ENCODE data around the gene CARS1.

CARS1 gene

DNA sequence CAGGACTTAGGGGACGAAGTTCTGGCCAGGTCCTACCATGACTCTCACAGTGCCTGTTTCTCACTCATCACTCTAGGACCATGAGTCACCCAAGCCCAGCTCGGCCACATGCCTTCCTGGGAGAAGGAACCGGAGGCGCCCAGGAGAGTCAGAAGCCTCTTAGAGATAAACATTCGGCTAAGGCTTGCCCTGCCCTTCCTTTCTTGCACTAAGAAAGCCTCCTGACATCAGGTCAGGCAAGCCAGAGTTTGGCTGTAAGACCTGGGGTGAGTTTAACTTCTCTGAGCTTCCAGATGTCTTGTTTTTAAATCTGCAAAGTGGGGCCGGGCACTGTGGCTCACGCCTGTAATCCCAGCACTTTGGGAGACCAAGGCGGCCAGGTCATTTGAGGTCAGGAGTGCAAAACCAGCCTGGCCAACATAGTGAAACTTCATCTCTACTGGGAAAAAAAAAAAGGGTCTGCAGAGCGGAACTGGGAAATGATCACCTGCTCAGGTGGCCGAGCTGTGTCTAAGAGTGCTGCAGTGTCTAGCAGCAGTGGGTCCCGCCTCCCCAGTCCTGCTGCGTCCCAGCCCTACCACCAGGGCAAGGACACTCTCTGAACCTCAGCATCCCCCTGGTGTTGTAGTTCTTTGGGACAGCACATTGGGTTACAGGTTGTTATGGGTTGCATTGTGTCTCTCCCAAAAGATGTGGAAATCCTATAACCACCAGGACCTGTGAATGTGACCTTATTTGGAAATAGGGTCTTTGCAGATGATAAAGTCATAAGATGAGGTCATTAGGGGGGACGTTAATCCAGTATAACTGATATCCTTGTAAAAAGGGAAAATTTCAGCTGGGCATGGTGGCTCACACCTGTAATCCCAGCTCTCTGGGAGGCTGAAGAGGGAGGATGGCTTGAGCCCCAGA, 1.8 kb upstream of the CARS1 start:
- DNase-seq: no peak

DNA sequence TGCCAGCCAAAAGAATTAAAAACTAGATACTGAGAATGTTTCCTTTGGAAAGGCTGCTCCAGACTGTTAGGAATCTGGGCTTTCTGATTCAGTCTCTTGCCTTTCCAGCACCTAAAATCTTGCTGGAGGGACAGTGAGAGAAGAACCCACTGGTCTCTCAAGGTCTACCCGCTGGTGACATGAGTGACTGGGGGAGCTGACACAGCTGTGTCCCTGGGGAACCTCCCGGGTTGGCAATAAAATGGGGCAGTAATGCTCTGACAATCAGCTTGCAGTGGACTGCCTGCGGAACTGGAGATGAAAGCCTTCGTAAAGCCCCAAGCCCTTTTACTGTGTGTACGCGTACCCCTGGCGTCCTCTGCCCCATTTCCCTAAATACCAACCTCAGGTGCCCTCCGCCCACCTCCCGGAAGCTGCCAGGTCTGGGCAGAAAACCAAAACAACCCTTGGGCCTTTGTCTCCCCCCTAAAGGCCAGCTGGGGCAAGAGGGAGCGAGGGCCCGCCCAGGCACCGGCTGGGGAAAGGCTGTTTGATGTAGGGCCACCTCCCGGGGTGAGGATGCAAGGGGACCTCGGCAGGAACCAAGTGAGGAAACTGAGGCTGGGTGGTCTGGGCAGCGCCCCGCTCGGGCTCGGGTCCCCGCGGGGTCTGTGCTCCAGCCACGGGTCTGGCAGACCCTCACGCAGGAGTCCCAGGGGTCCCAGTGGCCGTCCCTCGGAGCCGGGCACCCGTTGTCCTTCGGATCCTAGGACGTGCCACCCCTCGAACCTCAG, 741 bp downstream of the CARS1 start:
- no peak for DNase-seq

DNA sequence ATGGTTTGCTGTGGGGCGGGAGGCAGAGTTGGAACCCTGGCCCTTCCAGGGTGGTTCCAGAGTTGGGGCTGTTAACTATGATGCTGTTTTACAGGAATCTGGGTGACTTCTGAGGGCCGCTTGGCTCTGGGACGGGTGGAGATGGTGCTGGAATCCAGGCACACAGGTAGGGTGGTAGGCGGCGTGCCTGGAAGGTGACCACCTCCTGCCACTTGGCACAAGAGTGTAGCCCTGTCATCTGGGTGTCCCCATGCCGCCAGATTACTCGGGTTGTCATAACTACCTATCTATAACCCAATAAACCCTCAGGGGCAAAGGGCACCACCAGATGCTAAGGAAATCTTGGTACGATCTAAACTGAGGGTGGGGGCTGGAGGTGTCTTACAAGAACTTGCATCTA, 1.3 kb downstream of the CARS1 start:
- DNase-seq: no peak

DNA sequence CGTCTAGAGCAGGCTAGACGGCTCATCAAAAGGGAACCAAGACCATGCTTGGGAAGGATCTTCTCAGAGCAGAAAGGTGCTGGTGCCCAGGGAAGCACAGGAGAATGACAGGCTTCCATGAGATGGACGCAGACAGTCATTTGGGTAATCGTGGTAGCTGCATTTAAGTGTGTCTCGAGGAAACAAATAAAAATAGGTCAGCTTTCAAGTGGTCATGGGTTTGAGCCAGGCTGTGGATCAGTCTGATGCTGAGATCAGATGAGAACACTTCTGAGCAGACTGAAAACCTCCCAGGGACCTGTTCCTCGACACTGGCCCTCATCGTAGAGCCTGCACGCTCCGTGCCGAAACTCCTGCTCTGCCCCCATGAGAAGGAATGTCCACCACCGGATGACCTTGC, 4.7 kb downstream of the CARS1 start:
- no peak for DNase-seq

DNA sequence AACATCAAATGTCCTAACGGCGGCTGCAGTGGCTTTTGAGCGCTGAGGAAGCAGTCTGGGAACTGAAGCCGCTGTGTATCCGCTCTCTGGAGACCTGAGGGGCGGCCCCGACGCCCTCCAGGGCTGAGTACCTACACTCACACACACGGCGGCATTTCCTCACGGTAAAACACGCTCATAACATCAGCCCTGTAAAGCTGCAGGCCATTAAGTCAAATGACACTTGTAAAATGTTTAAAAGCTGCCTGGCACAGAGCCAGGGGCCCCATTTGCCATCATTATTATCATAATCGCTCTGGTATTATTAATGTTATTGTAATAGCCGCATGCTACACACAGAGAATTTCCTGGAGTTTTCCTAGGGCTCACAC, 5.1 kb downstream of the CARS1 start:
- no peak for DNase-seq

DNA sequence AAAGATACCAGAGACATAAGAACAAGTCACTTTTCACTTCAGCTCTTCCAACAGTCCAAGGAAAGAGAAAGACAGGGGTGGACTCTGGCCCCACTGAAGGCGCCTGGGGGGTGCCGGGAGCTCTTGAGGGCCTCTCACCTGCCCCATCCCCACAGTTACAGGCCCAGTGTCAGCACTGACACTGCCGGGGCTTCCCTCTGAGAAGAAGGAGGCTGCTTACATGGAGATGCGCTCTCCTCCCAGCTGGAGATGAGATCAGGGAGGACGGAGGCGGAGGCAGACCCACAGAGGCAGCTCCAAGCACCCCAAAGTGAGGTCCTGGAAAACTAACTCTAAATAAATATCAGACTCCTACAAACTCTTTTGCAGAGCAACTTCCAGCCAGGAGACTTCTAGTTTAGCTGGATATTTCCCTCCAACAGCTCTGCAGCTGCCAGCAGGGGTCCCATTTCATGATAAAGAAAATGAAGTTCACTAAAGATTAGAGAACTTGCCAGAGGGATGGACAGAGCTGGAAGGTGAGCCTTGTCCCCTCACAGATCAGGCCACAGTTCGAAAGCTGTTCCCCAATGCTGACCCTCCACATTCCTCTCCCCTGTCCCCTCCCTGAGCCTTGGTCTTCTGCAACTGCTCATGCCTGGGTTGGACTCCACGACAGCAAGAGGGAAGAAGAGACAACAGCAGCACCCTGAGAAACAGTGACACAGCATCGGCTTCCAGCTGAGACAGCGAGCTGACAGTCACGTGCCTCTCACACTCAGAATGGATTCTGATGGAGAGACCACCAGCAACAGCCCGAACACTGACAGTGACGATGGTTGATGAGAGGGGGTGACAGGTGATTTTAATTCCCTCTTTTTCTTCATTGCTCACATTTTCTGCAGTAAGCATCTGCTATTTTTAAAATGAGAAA, 5.8 kb downstream of the CARS1 start:
- DNase-seq: no peak

DNA sequence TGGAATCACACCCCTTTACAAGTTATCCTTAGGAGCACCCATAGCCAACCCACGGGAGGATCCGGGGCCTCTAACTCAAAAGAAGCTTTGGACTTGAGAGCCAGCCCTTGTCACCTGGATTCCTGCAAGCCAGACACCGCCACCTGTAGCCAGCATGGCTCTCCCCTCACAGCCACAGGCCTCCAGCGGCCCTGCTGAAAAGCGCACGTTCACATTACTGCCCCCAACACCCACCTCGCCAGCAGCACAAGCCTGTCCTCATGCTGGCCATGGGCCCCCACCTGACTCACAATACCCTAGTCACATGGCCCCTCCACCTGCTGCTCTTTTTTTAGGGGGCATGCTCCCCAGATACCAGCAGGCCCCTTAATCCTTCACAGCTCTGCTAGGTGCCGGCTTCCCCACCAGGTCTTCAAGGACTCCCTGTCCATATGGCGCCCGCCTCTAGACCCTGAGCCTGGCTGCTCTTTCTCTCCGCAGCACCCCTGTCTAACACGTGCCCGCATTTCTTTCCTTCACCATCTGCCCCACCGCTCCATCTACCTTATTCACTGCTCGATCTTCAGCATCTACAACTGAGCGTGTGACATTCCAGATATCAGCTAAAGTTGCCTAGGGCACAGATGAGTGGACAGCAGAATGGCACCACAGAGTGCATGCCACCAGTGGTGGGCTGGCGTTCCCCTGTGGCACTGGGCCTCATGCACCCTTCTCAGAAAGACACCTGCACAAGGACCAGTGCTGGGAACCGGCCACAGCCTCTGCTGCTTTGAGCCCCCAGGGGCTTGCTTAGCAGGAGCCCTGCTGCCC, 6.6 kb downstream of the CARS1 start:
- no peak for DNase-seq

DNA sequence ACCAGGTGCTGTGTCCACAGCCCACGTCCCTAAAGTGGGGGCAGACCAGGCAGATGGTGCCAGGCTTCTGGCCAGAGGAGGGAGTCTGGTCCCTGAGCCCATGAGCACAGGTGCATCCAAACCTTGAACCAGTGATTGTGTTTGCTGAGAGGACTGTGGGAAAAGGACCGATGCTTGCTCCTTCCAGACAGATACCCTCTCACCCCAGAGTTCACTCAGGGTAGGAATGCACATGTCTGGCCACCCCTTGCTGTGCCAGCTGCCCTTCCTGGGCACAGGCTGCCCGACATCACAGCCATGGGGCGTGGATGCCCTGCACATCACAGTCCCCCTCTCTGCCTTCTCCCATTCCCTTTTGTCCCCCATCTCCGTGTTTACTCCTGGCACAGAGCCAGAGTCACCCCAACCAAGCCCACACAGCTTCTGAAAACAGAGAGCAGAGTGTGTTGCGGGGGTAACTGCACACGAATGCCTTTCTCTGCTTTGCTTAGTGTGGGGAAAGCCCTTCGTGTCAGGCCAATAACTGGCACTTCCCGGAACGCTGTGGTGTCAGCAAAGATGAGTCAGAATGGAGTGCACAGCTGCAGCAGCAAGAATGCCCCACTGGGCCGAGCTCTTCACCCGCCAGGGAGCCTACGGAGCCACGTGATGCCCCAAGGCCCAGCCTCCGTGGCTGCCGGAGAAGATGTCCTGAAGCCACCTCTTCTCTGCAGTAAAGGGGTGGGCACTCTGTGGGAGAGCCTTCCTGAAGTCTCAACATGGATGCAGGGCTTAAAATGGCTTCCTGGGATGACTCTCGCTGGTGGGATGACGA, 7.6 kb downstream of the CARS1 start:
- DNase-seq: no peak

DNA sequence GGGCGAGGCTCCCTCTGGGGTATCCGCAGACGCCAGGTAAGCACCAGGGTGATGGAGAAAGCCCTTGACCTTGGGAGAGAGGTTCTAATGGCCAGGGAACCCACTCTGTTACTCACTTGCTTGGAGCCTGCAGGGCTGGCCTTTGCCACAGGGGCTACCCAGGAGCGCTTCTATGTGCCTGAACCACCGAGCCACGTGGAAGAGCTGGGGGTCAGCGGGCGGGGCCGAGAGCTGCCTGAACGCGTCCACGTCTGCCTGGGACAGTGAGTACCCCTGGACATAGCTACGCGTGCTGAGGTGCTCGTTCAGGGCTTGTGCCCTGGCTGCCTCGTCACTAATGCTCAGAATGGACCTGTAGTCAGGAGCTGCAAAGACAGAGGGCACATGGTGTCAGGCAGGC, 9.6 kb downstream of the CARS1 start:
- no peak for DNase-seq

DNA sequence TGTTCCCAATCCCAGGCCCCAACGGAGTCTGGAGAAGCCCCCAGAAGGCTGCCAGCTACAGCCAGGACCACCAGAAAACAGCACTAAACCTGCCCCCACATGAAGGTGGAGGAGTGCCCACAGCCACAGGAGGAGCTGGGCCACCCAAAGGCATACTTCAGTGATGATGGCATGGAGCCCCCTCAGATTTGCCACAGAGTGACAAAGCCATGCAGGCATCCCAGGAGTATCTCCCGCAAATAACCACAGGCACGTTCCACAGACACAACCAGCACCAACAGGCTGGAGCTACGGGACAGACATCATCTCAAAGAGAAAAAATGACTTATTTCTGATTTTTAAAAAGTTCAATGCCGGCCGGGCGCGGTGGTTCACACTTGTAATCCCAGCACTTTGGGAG, 10.6 kb downstream of the CARS1 start:
- DNase-seq: no peak

DNA sequence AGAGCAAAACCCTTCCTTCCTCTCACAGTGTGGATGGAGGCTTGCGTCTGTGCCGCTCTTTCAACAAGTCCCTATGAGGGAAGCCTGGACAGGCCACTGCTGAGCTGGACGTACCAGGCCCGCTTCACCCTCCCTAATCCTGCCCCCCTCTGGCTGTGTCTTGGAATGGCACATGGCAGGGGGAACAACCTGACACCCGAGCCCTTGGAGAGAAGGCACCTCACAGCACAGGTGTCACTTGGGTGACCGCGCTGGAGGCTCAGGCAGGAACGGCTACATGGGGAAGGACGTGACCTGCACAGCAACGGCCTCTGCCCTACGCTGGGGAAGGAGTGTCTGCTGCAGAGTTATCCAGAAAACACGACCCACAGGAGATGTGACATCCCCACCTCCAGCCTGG, 11.0 kb downstream of the CARS1 start:
- no peak for DNase-seq

DNA sequence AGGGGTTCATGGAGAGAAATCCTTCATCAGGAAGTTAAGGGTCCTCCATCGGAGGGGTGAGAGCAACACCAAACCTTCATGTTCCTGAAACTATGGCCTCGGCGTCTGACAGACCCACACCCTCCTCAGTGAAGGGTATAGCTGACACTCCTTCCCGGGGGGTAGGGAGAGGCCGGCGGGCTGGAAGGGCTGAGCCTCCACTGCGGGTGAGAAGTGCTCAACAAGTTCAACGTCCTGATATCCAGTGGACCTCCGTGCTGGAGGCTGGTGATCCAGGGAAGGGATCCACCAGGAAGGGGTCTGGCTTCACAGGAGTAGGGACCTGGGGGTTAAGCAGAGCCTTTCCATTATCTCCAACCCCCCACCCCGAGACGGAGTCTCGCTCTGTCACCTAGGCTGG, 12.3 kb downstream of the CARS1 start:
- DNase-seq: no peak

DNA sequence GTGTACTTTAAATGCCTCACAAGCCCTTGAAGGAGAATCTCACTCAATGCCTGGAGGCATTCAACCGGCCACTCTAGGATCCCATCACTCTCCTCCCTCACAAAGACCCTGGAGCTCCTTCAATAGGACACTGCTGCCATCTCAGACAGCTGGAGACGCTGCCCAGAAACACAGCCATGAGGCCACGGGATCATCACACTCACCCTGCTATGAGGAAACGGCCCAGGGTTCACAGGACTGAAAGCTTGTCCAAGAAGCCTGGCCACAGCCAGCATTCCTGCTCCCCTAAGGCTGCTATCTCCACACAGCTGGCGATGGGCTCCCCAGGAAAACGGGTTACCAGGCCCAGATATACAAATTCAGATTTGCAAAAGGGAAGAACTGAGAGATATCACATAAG, 13.2 kb downstream of the CARS1 start:
- no peak for DNase-seq

DNA sequence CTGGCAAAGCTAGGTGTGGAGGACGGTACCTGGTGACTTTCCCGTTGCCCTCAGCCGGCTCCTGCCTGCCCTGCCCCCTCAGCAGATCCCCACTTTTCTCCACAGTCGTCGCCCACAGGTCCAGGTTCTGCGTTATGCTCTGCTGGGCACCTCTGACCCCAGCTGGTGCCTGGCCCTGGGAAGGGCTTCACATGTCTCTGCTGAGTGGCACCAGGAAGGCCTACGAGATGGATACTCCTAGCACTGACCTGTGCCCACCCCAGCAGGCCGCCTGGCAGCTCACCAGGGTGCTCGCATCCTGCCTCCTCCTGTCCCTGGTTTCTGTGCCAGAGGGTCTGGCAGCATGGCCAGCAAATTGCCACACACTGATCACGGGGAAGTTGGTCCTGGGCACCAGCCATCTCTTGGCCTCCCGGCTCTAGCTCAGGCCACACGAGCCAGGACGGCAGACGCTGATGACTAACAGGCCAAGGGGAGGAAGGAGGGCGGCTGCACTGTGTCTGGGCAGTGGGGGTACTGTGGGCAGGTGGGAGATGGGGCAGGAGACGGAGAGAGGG, 13.8 kb downstream of the CARS1 start:
- no peak for DNase-seq

DNA sequence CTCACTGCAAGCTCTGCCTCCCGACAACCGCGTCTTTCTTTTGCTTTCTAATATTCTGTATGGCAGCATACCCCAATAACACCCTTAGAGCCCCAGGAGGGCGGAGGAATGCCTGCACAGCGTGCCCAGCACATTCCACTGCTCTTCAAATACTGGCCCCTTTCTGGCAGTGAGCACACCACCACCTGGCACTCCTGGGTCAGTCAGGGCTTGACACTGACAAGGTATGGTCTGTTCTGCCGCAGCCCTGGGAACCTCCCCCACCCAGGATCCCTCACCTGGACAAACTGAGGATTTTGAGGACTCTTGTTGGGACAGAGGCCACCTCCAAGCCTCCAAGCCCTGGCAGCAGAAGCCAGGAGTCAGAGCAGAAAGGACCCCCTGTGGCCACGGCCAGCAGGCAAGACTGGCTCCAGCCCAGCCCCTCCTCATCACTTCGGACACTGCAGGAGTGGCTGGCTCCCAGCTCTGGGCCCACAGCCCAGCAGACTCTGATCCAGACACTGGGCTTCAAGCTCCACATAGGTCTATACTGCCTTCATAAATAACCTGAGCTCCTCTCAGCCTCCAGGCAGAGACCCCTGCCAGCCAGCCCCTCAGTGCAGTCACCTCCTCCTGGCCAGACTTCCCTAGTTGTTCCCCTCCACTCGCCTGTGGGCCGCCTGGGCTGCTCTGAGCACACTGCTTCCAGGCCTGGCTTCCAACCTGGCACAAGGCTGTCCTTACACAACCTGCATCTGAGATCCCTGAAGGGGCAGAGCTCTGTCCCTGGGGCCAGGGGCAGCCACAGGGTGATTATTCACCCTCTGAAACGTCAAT, 14.5 kb downstream of the CARS1 start:
- no peak for DNase-seq

DNA sequence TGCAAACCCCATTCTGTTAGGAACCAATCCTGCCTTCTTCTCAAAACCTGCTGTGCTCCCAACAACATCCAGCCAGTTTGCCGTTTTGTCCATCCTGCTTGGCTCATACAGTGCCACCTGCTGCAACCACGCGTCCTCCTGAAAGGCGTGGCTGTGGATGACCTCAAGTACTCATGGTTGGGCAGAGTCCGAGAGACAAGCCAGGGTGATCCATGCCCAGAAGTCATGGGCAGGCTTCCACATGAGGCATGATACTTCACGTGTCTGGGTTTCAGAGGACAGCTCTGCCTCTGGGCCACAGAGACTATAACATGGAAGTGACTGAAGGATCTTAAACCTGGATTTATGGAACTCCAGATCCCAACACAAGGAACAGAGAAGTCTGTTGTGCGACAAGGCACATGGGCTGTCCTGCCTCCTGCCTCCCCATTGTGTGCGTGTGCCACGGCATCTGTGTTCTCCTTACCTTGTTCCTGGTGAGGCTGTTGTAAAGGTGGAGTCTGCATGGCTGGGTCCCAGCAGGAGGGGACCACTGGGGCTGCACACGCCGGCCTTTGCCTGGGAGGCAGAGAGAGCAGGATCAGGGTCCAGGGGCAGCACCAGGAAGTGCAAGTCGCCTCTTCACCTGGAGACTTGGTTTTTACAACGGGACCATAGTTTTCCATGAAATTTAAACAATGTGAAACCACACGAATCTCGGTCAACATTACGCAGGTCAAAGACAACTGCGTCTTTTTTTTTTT, 15.4 kb downstream of the CARS1 start:
- no peak for DNase-seq

DNA sequence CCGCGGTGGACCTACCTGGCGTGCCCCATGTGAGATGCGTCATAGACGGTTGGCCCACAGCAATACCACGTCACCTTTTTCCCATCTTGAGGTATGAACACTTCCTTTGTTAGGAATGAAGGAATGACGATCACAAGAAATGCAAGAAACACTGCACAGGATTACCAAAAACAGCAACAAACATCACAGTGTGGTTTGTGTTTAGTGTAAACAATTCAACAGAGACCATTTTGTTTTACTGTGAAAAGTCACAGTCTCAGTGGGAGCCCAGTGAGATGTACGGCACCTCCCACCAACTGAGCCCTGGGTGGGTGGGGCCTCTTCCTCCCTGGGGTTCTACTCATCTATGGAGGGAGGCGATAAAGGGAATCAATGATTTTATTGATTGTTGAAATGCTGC, 16.3 kb downstream of the CARS1 start:
- no peak for DNase-seq

DNA sequence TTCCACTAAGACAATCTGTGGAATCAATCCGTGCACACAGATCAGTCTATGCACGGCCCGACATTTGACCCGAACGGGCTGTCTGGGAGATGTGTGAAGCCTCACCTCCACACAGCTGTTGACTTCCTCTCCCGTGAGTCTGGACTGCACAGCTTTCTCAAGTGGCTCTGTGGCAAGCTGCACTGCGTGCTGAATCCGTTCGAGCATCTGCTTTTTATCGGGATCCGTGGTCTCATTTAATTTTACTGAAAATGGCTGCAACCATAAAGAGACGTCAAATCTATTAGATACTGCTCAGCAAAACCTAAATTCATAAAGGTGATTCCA, 19.3 kb downstream of the CARS1 start:
- DNase-seq: no peak

DNA sequence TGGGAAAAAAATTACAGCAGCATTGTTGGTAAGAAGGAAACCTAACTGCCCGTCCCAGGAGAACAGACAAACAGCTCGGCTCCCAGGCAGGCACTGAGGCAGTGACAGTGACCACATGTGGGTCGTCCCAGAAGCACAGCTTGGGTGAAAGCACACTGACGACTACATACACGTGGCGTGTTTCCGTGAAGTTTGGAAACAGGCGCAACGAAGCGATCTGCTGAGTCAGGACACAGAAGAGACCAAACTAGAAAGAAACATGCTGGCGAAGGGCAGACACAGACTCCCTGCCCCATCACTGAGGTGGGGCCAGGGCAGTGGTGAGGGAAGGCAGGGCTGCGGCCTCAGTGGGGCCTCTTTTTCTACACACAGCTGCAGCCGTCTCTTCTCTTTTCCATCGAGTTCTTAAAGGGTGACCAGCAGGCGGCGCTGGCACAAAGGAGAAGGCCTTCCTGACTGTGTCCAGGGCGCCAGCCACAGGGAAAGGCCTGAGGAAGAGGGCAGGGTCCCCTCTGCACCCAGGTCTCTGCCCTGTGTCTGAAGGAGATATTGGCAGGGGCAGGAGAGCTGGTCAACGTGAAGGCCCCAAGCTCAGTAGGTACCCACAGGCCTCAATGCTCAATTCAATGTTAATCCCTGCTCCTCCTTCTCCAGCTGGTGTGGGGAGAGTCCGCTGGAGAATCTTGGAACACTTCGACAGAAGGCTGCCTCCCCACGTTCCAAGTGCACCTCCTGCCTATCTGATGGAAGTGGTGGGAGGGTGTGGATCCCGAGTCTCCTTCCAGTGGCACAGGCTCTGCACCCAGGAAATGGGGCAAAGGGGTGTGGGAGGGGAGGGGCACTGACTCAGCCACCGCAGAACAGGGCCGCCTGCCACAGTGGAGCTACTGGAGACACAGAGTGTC, 19.9 kb downstream of the CARS1 start:
- no peak for DNase-seq
